ENCODE data around the gene STARD7.
A peak's percentile ranks its signal among the peaks of the same experiment; 100 is the strongest.

The STARD7 gene

DNA sequence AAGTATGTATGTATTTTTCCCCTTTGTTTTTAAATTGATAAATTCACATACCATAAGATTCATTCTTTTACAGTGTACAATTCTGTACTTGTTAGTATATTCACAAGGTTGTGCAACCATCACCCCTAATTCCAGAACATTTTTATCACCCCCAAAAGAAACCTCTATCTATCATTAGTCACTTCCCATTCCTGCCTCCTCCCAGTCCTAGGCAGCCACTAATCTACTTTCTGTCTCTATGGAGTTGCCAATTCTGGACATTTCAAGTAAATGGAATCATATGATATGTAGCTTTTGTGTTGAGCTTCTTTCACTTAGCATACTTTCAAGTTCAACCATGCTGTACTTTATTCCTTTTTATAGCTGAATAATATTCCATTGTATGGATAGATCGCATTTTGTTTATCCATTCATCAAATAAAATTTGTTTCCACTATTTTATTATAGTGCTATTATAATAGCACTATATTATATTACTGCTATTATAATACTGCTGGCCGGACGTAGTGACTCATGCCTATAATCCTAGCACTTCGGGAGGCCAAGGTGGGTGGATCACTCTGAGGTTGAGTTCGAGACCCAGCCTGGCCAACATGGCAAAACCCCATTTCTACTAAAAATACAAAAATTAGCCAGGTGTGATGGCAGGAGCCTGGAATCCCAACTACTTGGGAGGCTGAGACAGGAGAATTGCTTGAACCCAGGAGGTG lies 10.9 kb downstream of the STARD7 start:
- DNase-seq (ENCODE audit: low read depth) = peak; percentile 23

DNA sequence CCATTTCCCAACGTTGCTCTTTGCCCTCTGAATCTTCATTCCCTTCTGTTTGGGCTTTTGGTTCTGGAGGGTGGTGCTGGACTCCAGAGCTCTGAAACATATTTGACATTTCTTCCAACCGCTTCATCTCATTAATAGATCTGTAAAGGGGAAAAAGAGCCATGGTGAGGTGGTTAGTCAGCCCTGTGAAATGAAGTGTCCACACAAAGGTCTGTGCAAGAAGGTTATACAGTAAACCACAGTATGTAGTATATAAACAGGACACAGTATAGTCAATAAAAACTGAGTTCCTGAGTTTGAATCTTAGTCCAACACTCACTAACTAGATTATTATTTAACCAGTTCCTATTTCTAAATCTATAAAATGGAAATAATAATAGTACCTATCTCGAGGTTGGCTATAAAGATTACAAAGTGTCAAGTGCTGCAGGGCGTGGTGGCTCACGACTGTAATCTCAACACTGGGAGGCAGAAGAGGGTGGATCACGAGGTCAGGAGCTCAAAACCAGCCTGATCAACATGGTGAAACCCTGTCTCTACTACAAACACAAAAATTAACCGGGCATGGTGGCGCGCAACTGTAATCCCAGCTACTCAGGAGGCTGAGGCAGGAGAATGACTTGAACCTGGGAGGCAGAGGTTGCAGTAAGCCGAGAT lies 13.1 kb downstream of the STARD7 start:
- peak; percentile 94 for DNase-seq (ENCODE audit: low read depth)

DNA sequence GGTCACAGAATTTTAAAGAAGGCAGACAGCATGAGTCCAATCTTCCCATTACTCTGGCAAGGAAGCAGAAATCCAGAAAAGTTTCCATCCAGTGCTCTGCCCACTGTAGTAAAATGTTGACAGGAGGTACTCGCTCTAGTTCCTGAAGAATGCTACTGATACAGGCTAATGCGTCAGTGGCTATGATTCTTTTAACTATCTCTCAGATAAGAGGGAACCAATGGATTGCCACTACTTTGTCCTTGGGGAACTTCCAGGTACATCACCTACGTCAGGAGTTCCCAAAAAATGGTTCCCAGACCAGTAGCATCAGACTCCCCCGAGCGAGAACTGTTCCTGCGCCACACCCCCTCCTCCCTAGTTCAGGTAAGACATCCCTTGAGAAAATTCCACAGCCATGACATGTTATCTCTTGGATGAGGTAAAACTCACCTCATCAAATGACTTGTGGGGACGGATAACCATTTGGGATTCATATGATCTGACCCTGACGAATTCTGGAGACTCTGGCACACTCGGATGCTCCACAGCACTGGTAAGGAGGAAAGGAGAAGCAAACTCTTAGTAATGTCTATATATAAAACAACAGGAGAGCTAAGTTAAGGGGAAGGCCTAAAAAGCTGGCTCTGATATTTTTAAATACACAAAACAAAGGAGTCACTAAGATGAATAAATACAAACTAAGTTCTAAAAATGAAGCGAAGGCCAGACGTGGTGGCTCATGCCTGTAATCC lies 16.5 kb downstream of the STARD7 start:
- DNase-seq (ENCODE audit: low read depth) = no peak

DNA sequence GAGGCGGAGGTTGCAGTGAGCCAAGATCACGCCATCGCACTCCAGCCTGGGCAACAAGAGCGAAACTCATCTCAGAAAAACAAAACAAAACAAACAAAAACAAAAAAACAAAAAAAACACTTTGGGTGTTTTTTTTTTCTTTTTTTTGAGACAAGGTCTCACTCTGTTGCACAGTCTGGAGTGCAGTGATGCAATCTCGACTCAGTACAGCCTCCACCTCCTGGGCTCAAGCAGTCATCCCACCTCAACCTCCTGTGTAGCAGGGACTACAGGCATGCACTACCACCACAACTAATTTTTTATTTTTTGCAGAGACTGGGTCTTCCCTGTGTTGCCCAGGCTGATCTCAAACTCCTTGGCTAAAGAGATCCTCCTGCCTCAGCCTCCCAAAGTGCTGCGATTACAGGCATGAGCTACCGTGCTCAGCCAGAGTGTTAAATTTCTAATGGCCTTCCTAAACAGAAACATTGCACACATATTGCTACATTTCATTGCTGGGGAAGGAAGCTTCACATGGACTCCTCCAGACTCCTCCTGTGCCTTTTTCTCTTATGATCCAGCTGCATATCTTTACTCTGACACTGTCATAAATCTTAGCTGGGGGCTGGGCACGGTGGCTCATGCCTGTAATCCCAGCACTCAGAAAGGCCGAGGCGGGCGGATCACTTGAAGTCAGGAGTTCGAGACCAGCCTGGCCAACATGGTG lies 19.7 kb downstream of the STARD7 start:
- peak; percentile 17 for DNase-seq (ENCODE audit: low read depth)

DNA sequence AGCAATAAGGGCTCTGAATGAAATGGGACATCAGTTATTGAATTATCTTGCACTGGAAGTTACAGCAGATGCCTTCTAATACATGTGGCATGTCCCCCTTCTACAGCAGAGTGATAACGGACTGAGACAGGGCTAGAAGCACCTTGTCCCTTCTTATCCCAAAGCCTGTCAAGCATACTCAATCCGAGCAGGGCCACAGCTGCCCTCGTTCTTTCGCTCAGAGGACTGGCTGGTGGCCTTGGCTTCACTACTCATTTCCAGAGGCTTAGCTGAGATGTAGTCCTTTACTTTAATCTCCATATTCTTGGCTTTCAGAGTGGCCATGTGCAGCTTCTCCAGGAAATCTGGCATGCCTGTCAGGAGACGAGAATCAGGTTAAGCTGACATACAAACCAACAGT lies 22.1 kb downstream of the STARD7 start:
- no peak for DNase-seq (ENCODE audit: low read depth)

DNA sequence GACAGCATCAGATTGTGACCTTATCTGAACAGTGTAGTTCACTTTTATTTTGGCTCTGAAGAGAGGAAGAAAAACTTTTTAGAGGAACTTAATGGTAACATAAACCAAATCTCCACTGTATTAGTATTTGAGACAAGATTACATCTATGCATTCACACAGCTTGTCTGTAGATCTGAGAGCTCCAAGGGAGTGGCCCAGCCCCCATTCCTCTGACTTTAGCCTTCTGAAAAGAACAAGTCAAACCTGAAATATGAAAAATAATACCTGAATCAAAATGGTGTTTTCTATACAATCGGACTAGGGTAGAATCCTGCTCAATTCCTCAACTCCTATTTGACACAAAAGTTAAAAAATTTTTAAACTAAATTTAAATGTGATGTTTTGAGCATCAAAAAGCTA lies 23.1 kb downstream of the STARD7 start:
- DNase-seq (ENCODE audit: low read depth) = no peak

DNA sequence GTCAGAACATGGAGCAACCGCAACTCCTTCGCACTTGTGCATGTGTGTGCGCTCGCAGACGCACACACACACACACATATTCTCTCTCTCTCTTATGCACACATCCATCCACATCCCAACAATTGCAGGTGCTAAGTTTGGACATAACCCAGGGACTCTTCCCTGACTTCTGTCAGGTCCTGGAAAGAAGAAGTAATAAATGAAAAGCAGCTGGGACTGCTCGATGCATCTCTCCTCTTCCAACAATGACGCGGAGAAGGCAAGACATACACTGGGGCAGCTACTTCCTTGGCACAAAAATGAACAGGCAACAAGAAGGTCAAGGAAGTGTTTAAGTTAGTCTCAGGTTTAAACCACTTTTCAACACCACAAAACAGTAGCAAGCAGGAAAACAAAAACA lies 23.6 kb downstream of the STARD7 start:
- DNase-seq (ENCODE audit: low read depth) = no peak

DNA sequence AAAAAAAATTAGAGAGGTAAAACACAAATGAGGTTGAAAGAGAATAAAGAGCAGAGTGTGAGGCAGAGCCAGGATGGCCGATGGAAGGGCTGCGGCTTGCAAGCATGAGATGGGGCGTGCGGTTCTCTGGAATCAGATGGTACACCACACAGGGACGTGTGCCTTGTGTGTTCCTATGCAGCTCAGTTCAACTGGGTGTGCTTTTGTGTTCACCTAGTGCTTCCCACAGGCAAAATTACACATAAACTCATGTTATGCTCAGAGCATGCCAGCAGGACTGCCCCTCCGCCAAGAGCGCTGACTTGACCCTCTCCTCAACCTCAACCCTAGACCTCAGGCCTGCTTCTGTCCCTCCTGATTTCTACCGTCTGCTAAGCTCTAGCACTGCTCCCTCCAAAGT lies 24.4 kb downstream of the STARD7 start:
- DNase-seq (ENCODE audit: low read depth) = no peak

DNA sequence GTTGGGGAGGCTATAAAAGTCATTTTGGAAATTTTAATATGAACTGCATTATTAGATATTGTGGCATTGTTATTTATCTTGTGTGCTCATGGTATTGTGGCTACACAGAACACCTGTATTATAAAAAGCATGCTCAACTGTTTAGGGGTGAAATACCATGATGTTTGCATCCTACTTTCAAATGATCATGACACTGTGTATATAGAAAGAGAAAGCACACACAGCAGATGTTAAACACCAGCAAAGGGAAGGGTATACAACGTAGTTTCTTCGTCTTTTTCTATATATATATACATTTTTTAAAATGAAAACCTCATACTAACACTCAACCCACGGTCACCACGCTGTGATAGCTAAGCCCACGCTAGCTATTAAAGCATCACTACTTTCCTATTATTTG lies 27.1 kb downstream of the STARD7 start:
- no peak for DNase-seq (ENCODE audit: low read depth)

DNA sequence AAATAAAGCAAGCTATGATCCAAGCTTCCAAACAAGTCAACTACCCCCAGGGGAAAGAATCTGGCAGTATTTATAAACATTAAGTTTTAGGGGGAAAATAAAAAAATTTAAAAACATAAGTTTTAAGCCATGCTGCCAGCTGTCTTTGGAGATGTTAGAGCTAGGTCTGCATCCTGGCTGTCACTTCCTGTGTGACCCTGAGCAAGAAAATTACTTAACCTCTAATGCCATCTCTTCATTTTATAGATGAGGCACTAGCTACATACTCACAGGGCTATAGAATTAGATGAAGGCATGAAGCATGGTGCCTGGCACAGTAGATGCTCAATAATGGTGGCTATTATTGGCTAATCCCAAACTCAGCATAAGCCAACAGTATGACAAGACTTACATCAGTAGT lies 28.1 kb downstream of the STARD7 start:
- DNase-seq (ENCODE audit: low read depth) = no peak

DNA sequence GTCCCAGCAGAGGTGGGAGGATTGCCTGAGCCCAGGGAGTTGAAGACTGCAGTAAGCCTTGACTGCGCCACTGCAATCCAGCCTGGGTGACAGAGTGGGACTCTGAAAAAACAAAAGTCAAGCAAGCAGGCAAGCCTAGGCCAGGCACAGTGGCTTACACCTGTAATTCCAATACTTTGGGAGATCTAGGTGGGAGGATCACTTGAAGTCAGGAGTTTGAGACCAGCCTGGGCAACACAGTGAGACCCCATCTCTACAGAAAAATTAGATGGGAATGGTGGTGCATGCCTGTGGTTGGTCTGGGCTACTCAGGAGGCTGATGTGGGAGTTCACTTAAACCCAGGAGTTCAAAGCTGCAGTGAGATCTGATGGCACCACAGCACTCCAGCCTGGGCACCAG lies 28.6 kb downstream of the STARD7 start:
- no peak for DNase-seq (ENCODE audit: low read depth)

DNA sequence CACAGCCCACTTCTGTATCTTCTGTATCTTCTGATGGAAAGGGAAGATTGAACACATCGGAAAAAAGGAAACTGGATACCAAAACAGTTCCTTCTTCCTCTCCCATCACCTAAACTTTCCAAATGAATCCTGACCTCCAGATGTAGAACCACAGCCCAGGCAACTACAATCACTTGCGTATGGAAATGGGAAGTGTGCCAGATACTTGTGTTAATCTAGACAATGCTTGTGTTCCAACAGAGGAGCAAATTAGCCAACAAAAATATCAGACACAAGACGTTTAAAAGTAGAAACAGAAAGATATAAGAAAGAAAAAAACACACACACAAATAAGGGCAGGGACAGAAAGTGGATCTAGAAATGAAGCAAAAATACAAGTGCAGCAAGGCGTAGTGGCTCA lies 32.0 kb downstream of the STARD7 start:
- no peak for DNase-seq (ENCODE audit: low read depth)

DNA sequence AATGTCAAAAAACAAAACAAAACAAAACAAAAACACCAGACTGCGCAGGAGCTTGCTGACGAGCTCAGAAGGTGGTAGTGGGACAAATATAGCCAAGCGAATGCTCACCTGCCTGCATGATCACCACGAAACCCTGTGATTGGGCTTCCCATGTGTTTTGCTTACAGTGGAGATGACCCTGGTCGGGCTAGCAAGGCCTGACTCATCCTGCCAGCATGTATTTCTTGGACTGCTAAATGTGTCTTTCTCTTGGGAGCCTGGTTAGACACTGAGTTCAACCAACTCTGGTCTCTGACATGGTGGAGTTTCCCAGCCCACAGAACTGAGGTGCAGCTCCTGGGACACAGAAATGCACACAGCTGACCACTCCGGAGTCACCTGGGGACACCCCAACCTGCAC lies 32.7 kb downstream of the STARD7 start:
- peak; percentile 76 for DNase-seq (ENCODE audit: low read depth)

DNA sequence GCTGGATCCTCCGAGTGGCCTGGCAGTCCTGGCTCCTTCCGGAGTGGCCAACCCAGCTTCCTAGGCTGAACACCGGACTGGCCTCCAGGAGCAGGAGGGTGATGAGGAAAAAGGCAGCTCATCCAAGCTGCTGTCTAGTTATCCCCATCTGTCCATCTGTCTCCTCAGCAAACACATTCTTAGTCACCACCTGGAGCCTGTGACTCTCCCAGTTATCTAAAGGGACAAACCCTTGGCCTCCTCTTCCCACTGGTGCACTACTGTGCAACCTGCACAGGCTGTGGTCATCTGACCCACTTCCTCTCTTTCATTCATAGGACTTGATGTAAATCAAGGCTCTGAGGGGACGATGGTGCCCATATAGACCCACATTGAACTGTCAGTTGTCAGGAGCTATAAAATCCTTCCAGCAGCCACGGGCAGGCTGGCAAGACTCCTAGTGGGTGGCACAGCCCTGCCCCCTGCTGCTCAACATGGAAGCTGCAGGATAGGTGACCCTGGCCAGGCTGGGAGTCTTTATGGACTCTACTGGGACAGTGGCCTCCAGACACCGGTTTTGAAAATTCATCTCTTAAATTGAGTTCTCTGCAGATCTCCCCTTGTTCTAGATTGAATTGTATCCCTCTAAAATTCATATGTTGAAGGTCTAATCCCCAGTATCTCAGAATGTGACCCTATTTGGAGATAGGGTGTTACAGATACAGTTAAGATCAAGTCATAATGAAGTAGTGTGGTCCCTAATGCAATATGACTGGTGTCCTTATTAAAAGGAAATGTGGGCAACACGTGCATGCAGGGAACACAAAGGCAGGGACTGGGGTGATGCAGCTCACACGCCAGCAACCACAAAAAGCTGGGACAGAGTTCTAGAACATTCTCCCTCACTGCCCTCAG lies 34.1 kb downstream of the STARD7 start:
- peak; percentile 68 for DNase-seq (ENCODE audit: low read depth)

DNA sequence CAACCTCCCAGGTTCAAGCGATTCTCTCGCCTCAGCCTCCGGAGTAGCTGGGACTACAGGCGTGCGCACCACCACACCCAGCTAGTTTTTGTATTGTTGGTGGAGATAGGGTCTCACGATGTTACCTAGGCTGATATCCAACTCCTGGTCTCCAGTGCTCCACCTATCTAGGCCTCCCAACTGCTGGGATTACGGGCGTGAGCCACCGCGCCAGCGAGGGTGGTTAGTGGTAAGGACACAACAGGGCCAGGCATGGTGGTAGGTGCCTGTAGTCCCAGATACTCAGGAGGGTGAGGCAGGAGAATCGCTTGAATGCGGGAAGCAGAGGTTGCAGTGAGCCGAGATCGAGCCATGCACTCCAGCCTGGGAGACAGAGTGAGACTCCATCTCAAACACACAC lies 36.8 kb downstream of the STARD7 start:
- DNase-seq (ENCODE audit: low read depth) = no peak

DNA sequence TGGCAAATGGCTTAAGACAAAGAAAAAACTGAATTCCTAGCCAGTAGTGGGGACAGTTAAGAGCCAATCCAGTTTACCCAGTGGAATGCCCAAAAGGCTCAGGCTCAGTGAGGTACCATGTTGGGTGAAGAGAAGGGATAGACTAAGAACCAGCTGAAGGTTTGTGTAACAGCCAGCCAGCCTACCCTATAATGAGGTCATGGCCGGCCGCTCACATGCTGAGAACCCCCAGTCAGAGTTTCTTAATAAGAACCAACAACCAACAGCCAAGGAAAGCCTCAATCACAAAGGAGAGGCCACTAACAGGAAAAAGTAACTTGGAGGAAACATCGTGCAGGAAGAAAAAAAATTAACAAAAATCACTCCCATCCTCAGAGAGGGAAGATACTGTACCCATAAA lies 38.0 kb downstream of the STARD7 start:
- DNase-seq (ENCODE audit: low read depth) = no peak

DNA sequence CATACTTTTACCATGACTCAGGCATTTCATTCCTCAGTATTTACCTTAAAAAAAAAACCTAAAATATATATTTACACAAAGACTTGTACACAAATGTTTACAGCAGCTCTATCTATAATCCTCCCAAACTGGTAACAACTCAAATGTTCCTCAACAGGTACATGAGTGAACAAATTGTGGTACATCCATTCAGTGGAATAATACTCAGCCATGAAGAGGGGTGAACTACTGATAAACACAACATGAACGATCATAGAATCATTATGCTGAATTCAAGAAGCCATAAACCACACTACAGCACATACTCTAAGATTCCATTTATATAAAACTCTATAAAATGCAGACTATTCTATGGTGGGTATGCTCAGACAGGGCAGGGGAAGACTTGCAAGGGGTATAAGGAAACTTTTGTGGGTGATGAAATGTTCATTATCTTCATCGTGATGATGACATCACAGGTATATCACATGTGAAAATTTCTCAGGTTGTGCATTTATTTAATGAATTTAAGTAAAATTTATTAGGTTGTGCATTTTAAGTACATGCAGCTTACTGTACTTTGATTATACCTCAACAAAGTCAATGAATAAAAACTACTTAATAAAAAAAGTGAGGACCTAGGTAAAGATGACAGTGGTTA lies 38.6 kb downstream of the STARD7 start:
- no peak for DNase-seq (ENCODE audit: low read depth)

DNA sequence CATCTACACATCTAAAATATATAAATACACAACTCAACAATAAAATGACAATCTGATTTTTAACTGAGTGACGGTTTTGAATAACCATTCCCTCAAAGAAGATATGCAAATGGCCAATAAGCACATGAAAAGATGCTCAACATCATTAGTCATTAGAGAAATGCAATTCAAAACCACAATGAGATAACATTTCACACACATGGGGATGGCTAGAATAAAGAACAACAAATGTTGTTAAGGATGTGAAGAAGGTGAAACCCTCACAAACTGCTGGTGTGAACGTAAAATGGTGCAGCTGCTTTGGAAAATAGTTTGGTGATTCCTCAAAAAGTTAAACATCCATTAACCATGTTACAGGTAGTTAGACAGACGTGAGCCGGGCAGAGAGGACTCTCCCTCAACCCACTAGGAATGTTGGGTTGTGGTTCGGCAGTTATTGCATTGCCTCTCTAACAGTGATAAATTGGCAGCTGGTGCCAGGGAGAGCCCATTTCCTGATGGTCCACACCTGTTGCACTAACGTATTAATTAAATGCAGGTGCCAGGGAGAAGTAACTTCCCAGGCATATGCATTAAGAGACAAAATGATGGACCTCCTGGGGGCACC lies 41.1 kb downstream of the STARD7 start:
- DNase-seq (ENCODE audit: low read depth) = no peak

DNA sequence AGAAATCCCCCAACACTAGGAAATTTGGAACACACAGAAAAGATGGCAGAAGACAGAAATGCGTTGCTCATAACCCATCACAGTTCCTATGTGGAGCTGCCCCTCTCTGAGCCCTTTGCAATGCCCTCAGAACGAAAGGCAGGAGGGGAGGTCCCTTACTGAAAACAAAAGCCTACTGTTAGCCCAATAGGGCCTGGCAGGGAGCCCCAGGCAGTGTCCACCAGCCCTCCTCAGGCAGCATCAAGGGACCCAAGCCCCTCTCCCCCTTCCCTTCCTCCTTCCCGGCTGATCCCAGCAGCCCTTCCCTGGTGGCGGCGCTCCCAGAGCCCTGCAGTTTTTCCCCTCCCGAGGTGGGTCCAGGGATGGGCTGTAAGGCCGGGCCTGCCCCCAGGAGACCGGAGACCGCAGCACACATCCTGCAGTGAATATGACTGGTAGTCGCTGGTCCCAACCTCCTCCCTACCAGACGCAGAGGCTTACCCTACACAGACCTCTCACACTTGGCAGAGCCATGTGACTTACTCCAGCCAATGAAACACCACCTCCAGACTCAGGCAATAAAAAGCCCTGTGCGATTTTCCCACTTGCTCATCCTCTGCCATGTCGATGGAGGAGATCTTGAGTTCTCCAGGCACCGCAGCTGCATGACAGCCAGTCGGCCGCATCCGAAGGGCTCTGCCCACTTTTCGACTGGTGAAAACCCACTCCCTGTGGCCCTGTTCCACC lies 44.0 kb downstream of the STARD7 start:
- no peak for DNase-seq (ENCODE audit: low read depth)
